HCT116 (cell line): ENCODE data around the gene SAXO2. TPM values are rescaled to one million over a fixed set of nuclear protein-coding genes. Genes with fewer than 3 reads are reported as not detected.
"Not testable (repeated sequence)": the region's sequence is repeated elsewhere in the genome, so short reads cannot be mapped to it uniquely, and the experiment has no call there.

Source experiments
- ATAC-seq: fragments of 200-7000 bp; cut with Tn5 transposase; 2 replicates; pipeline ENCODE4 v1.9.1; 2020; ENCODE audit warnings: mild to moderate bottlenecking, moderate library complexity
- BruUV-seq: library from RNA; stranded (reverse); fragments of 400-500 nt; replicated peaks from 2 replicates; lab custom pipeline; 2021; lab: Mats Ljungman, UMichigan
- CTCF ChIA-PET: fragments of 300-600 bp; sonication (Branson Sonifier 250); formaldehyde crosslinking; loops from one replicate; lab custom pipeline; 2021; ENCODE audit warnings: antibody characterized with exemption; lab: Charles Lee
- POLR2A ChIA-PET: fragments of 300-600, 350-600 bp; sonication (Branson Sonifier 250); formaldehyde crosslinking; loops from one replicate; lab custom pipeline; 2021; ENCODE audit warnings: antibody characterized with exemption; lab: Charles Lee
- RAD21 ChIA-PET, 2 experiments: fragments of 300-600 bp; sonication (Branson Sonifier 250); formaldehyde crosslinking; loops; one replicate each; lab custom pipeline; 2023; ENCODE audit warnings: low total read pairs in 2 of 2; ENCODE audit not compliant: uncharacterized antibody in 2 of 2, unreplicated experiment in 2 of 2, low non-redundant PET in 1 of 2; lab: Charles Lee
- DNase-seq: peaks from one replicate; pipeline ENCODE4 v3.0.0-alpha.2; 2010; ENCODE audit warnings: low read depth, low spot score
- H2AFZ ChIP-seq: fragments of 200-600 bp; shearing (Covaris generic), sonication (generic); 2 replicates; pipeline ENCODE4 v1.6.1; 2017; ENCODE audit warnings: low read depth, mixed run types, mixed read lengths, antibody characterized with exemption, low read length; ENCODE audit not compliant: poor library complexity, severe bottlenecking
- H3K27ac ChIP-seq: 2 replicates; pipeline ENCODE4 v1.5.1; 2012; ENCODE audit warnings: low read depth, low read length
- H3K27me3 ChIP-seq: fragments of 200-600 bp; sonication (generic); 2 replicates; pipeline ENCODE4 v1.6.1; 2016; ENCODE audit warnings: mixed run types, low read length, mixed read lengths; ENCODE audit not compliant: insufficient read depth
- H3K36me3 ChIP-seq, 2 experiments: fragments of 200-500 bp in 1 of 2; fragments of 200-600 bp in 1 of 2; sonication (Bioruptor generic) in 1 of 2; sonication (generic) in 1 of 2; 2 replicates each; pipeline versions ENCODE4 v1.5.1 to v1.6.1; 2014 to 2016; ENCODE audit warnings: low read length in 2 of 2, inconsistent platforms in 1 of 2, mixed read lengths in 1 of 2, mixed run types in 1 of 2; ENCODE audit not compliant: insufficient read depth in 2 of 2, control insufficient read depth in 1 of 2
- H3K4me1 ChIP-seq, 2 experiments: fragments of 200-600 bp in 1 of 2; sonication (generic) in 1 of 2; 2 replicates each; pipeline versions ENCODE4 v1.5.1 to v1.6.1; 2012 to 2017; ENCODE audit warnings: low read length in 2 of 2, inconsistent platforms in 1 of 2, mild to moderate bottlenecking in 1 of 2, mixed read lengths in 1 of 2, mixed run types in 1 of 2, moderate library complexity in 1 of 2; ENCODE audit not compliant: insufficient read depth in 2 of 2, control insufficient read depth in 1 of 2
- H3K4me2 ChIP-seq: fragments of 200-600 bp; sonication (generic); 2 replicates; pipeline ENCODE4 v1.6.1; 2017; ENCODE audit warnings: mixed run types, low read length, mixed read lengths
- H3K4me3 ChIP-seq, 2 experiments: fragments of 200-600 bp in 1 of 2; sonication (generic) in 1 of 2; replicated peaks in 1 of 2; 2 replicates each; pipeline ENCODE4 v1.5.1; 2011 to 2016; ENCODE audit warnings: low read length in 2 of 2, control low read depth in 1 of 2, low read depth in 1 of 2, mild to moderate bottlenecking in 1 of 2, mixed read lengths in 1 of 2, mixed run types in 1 of 2
- H3K79me2 ChIP-seq: fragments of 200-600 bp; sonication (generic); 2 replicates; pipeline ENCODE4 v1.6.1; 2017; ENCODE audit warnings: mild to moderate bottlenecking, mixed run types, low read length, moderate library complexity, mixed read lengths; ENCODE audit not compliant: insufficient read depth
- H3K9ac ChIP-seq: fragments of 200-600 bp; sonication (generic); 2 replicates; pipeline ENCODE4 v1.6.1; 2016; ENCODE audit warnings: low read length, mixed read lengths
- H3K9me2 ChIP-seq: fragments of 200-600 bp; sonication (generic), shearing (Covaris generic); 2 replicates; pipeline ENCODE4 v1.6.1; 2017; ENCODE audit warnings: mixed run types, mild to moderate bottlenecking, moderate library complexity; ENCODE audit not compliant: insufficient read depth
- H3K9me3 ChIP-seq, 2 experiments: fragments of 200-500 bp in 1 of 2; fragments of 200-600 bp in 1 of 2; sonication (Bioruptor generic) in 1 of 2; sonication (generic) in 1 of 2; 2 replicates each; pipeline ENCODE4 v1.6.1; 2014 to 2017; ENCODE audit warnings: low read length in 2 of 2, mixed read lengths in 2 of 2, inconsistent platforms in 1 of 2, low read depth in 1 of 2, mild to moderate bottlenecking in 1 of 2, mixed run types in 1 of 2, moderate library complexity in 1 of 2; ENCODE audit not compliant: control insufficient read depth in 1 of 2, insufficient read depth in 1 of 2
- H4K20me1 ChIP-seq: fragments of 200-600 bp; sonication (generic), shearing (Covaris generic); 2 replicates; pipeline ENCODE4 v1.6.1; 2017; ENCODE audit warnings: mixed run types, mild to moderate bottlenecking, moderate library complexity; ENCODE audit not compliant: insufficient read depth
- intact Hi-C: fragments of 100-400 bp; cut with micrococcal nuclease; formaldehyde crosslinking; loops from 2 replicates; pipeline ENCODE4 v1.10.0; 2022
- total RNA-seq: library from RNA; stranded (reverse); gene quantifications from one replicate; pipeline ENCODE4 v1.2.1, GENCODE V29; 2021; ENCODE audit not compliant: unreplicated experiment

The SAXO2 gene
- total RNA-seq, 1 experiment from 2014 or later: 5.7 TPM

DNA sequence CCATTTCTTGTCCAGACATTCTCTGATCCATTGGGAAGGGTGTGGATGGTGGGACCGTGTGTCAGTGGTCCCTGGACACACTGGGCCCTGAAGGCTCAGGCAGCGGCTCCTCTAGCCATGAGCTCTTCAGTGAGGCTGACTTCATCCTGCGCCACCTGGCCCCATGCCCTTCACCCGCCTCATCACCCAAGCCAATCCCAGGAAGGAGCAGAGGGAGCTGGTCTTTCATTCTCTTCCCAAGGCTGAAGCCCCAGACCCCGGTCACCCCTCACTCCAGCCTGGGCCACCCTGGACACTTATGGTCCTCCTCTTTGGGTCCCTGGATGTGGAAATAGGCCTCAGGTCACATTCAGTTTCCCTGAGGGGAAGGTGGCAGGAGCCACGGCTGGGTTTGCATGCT is 62.2 kb downstream of the SAXO2 start:
- intact Hi-C loops, POLR2A ChIA-PET, H2AFZ ChIP-seq, H3K79me2 ChIP-seq, H3K4me2 ChIP-seq, H3K4me3 ChIP-seq, H3K27ac ChIP-seq, RAD21 ChIA-PET, H3K9me2 ChIP-seq, H3K9ac ChIP-seq, DNase-seq, H3K36me3 ChIP-seq, H3K4me1 ChIP-seq, BruUV-seq, H3K27me3 ChIP-seq, ATAC-seq, H4K20me1 ChIP-seq, H3K9me3 ChIP-seq, CTCF ChIA-PET: not testable (repeated sequence)

DNA sequence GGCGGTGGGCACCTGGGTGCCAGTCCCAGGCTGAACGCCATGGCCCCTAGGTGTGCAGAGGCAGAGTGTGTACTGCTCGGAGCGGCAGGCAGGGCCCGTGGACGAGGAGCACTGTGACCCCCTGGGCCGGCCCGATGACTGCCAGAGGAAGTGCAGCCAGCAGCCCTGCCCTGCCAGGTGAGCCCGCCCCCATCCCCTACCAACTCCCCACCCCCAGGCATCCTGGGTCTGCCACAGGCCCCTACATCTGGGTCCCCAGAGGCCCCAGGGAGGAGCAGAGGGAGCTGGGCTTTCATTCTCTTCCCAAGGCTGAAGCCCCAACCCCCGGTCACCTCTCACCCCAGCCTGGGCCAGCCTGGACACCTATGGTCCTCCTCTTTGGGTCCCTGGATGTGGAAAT is 63.0 kb downstream of the SAXO2 start:
- RAD21 ChIA-PET, H3K79me2 ChIP-seq, H3K27ac ChIP-seq, H3K4me2 ChIP-seq, H3K9me2 ChIP-seq, intact Hi-C loops, BruUV-seq, H2AFZ ChIP-seq, DNase-seq, H3K36me3 ChIP-seq, H3K4me3 ChIP-seq, H3K9ac ChIP-seq, H3K9me3 ChIP-seq, H3K4me1 ChIP-seq, POLR2A ChIA-PET, CTCF ChIA-PET, ATAC-seq, H4K20me1 ChIP-seq, H3K27me3 ChIP-seq: not testable (repeated sequence)

DNA sequence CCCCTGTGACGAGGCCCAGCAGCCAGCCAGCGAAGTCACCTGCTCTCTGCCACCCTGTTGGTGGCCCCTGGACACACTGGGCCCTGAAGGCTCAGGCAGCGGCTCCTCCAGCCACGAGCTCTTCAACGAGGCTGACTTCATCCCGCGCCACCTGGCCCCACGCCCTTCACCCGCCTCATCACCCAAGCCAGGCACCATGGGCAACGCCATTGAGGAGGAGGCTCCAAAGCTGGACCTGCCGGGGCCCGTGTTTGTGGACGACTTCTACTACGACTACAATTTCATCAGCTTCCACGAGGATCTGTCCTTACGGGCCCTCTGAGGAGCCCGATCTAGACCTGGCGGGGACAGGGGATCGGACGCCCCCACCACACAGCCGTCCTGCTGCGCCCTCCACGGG is 64.3 kb downstream of the SAXO2 start:
- BruUV-seq, intact Hi-C loops, RAD21 ChIA-PET: not testable (repeated sequence)

DNA sequence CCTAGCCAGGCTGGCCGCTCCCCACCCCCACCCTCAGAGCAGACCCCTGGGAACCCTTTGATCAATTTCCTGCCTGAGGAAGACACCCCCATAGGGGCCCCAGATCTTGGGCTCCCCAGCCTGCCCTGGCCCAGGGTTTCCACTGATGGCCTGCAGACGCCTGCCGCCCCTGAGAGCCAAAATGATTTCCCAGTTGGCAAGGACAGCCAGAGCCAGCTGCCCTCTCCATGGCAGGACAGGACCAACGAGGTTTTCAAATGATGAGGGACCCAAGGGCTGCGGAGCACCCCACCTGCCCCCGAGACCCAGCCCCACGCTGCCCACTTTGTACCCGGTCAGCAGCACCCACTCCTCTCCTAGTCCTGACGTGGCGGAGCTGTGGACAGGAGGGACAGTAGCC is 64.8 kb downstream of the SAXO2 start:
- intact Hi-C loops, H3K36me3 ChIP-seq, RAD21 ChIA-PET, H3K4me2 ChIP-seq, H2AFZ ChIP-seq, H4K20me1 ChIP-seq, BruUV-seq, H3K79me2 ChIP-seq, H3K9me3 ChIP-seq, H3K27me3 ChIP-seq, POLR2A ChIA-PET, CTCF ChIA-PET, DNase-seq, H3K4me3 ChIP-seq, ATAC-seq, H3K27ac ChIP-seq, H3K9ac ChIP-seq, H3K9me2 ChIP-seq, H3K4me1 ChIP-seq: not testable (repeated sequence)

More for the DNA sequence above, 64.3 kb downstream of the SAXO2 start:
- H3K4me2 ChIP-seq, CTCF ChIA-PET, H3K9ac ChIP-seq, H3K4me3 ChIP-seq, POLR2A ChIA-PET, DNase-seq, H3K27me3 ChIP-seq, H4K20me1 ChIP-seq, H3K79me2 ChIP-seq, ATAC-seq, H3K9me2 ChIP-seq, H2AFZ ChIP-seq, H3K9me3 ChIP-seq, H3K4me1 ChIP-seq, H3K27ac ChIP-seq, H3K36me3 ChIP-seq: not testable (repeated sequence)
